Stimulated activated naive CD4-positive, alpha-beta T cell (primary cell): Measurements from ENCODE around the gene ZCCHC2.

Source experiments
- DNase-seq, 6 experiments: peaks; one replicate each; lab custom pipeline; 2025; lab: John Stamatoyannopoulos, UW

ZCCHC2 gene

DNA sequence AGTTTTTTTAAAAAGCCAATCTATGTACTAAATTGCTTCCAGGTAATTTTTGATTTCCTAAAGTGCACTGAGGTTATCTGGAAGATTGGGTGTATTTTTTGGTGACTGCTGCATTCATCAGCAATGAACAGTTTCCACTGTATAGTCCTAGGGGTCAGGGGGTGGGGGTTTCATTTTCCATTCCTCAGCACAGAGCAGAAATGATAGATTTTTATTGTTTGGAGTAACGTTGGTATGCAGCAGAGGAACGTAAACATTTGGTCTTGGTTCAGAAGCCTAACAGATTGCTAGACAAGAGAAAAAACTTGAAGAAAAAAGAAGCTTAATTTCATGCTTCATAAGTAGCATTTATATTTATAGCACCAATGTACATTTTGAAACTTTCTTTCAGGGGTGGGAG is 54.9 kb downstream of the ZCCHC2 start:
- DNase-seq: no peak

DNA sequence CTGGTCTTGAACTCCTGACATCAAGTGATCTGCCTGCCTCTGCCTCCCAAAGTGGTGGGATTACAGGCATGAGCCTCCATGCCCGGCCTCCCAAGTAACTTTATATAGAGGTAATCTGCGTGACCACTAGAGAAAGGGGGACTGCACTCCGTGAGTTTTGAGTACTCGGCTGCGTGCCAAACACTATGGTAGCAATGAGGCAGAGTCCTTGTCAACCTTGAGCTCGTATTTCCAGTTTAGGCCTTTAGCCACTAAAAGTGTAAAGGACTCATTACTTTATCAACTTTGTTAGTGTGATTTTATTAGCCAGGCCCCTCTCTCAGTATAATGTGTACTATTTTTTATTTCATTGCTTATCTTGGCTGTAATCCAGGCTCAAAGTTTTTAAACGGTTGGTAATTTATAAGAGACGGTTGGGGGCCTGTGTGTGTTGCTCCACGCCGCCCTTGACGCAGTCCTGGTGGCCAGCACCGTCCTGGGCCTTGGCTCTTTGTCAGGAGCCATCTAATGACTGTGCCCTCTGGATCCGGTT is 56.2 kb downstream of the ZCCHC2 start:
- no peak for DNase-seq

- no peak for DNase-seq
These were observed 60.6 kb downstream of the ZCCHC2 start for GRCh38 chr18:62583376-62583775.

DNA sequence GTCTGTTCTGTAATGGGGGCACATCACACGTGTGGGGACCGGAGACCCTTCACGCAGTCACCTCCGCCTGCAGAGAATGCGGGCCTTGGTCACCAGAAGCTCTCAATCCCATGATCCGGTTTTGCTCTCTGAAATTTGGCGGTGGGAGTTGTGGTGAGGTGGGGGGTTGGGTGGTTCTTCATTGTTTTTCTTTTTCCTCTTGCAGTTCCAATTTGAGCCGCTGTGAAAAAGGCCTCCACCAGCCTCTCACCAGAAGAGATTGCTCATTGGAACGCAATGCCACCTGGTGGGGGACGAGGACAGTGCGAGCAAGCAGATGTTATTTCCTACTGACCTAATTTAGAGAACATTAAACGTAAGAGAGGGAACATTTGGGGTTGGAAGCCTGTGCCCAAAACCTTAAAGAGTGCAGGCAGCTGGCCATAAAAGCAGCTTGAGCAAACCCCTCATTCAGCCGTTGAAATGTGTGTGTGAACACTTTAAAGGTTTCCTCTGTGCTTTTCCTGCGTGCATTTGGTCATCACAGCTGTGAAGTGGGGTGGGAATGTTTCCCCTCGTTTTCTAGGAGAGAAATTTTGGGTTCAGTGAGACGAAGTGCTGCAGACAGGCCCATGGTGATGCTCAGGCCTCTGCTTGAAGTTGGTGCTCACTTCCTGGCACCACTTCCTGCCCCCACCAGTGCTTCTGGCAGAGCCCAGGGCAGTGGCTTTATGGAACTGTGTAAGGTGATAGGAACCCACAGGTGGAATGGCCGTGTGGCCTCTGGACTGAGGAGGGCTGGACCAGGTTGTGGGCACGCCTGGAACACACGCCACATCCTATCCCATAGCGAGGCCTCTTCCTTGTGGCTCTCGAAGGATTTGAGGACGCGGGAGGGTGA is 61.7 kb downstream of the ZCCHC2 start:
- DNase-seq: peak; percentile 63 to 82 (median 75)

- no peak for DNase-seq
These were observed 62.7 kb downstream of the ZCCHC2 start for GRCh38 chr18:62585274-62586150.

GRCh38 chr18:62586151-62586774 is 63.4 kb downstream of the ZCCHC2 start:
- DNase-seq: peak in 4 of 6 experiments; percentile 6 to 25 (median 15)

DNA sequence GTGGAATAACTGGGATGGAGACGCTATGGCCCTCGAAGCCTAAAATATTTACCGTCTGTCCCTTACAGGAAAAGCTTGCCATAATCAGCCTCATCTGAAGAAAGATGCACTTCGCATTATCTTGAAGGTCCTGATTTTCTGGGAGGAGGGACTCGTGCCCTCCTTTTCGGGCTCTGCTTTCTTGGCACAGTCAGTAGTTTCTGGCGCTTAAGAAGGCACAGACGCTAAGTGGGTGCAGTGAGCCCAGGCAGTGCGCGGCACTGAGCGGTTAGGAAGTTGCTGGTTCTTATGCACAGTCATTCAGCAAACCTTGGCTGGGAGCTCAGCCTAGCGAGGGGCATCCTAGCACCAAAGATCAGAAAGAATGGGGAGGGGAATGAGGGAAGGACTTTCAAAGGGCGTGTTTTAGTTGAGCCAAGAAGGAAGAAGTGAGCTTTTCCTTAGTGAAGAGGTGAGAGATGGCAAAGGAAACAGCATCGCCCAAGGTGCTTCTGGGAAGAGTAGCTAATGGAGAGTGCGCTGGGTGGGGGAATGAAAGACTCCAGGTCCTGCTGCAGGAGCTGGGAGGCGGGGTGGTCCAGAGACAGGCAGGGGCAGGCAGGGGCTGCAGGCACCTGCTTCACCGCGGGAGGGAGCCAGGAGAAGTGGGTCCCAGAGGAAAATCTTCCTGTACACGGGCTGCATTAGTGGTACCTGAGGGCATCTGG is 64.1 kb downstream of the ZCCHC2 start:
- no peak for DNase-seq

GRCh38 chr18:62587689-62588088 is 64.9 kb downstream of the ZCCHC2 start:
- DNase-seq: no peak

- DNase-seq: no peak
These were observed 65.4 kb downstream of the ZCCHC2 start for GRCh38 chr18:62588217-62588616.

- no peak for DNase-seq
These were observed 68.2 kb downstream of the ZCCHC2 start for GRCh38 chr18:62590799-62591590.

DNA sequence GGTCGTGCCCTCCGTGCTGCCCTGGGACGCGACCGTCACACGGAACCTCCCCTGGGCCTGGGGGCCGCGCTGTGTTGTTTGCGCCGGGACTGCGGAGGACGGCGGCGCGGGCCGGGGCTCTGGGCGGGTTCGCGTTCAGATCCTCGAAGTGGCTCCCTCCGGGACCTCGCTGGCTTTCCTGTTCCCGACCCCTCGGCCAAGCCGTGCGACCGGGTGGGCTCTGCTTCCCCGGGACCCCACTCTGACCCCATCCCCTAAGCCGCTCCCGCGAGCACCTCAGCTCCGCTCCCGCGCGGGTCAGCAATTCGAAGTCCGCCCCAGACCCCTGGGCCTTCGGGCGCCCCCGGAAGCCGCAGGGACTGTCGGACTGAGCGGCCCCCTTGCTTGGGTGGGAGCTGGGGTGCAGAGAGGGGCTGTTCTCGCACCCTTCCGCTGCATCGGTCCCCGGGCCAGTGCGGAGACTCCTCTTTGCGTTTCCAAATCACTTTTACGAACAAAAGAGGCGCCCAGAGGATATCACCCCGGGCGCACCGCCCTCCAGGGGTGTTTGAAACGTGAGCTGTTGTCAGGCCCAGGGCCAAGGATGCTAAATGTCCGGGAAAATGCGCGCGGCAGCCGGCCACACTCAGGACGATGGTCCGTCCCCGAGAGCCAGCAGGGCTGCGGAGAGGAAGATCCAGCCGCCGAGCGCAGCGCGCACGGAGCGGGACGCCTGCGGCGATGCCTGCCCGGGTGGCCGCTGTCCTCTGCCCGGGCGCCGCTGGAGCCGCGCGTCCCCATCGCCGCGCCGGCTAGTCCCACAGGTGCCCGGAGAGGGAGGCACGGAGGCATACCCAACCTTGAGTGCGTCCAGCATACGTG is 73.5 kb downstream of the ZCCHC2 start:
- DNase-seq: no peak

DNA sequence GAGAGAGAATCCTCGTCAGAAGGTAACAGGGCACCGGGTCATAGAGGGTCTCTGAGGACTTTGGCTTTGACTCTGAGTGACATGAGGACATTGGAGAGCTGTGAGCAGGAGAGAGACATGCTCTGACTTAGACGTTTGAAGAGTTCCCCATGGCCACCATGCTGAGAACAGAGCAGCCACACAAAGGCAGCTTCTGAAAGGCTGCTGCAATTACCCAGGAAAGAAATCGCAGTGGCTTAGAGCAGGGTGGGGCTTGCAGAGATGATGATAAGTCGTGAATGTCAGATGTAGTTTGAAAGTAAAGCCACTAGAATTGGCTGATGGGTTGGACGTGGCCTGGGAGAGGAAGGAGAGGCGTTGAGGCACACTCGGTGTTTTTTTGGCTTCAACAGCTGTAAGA is 79.0 kb downstream of the ZCCHC2 start:
- DNase-seq: no peak

DNA sequence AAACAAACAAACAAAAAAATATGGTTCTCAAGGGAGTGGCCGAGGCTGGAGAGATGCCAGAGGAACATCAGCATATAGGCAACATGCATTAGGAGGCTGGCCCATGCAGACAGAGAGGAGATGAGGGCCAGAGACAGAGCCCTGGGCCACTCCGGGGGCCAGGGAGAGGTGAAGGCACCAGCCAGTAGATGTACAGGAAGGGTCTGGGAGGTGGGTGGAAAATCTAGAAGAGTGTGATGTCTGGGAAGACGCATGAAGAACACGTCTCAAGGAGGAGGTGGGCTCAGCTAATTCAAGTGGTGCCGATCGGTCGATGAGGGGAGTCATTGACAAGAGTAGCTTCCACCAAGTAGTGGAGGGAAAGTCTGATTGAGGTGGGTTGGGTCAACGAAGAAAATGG is 79.9 kb downstream of the ZCCHC2 start:
- no peak for DNase-seq

- DNase-seq: no peak
These were observed 80.4 kb downstream of the ZCCHC2 start for GRCh38 chr18:62603211-62603610.

DNA sequence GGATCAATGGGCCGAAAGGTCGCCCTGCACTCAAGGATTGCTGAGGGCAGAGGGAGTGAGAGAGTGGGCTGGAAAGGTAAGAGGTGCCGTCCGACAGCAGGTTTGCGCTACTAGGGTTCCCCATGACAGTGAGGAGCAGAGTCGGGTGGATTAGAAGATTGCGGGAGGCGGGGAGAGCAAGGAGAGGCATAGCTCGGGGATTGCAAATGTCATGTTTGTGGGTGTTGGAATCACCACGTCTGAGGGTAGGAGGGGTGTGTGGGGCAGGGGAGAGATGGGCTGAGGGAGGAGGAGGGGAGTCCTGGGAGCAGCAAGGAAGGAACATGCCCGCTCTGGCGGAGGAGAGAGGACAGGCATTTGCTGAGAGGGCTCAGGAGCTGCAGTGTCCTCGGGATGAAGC is 81.2 kb downstream of the ZCCHC2 start:
- no peak for DNase-seq

- no peak for DNase-seq
These were observed 82.9 kb downstream of the ZCCHC2 start for GRCh38 chr18:62605685-62606084.

DNA sequence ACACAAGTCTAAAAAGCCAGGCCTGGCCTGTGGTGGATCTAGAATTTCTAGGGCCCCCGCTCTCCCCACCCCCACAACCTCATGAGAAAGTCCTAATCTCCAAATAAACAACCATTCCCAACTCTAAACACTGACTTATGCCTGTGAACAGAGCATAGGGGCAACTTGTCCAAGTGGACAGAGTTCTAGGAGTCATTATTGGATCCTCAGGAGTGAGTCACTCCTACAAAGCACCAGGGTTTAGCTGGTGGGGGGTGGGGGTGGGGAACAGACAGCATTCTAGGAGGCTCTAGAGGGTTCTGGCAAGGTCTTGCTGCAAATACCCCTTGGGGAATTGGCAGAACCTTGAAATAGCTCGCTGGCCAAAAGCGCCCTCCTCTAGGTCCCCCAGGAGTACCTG is 83.3 kb downstream of the ZCCHC2 start:
- no peak for DNase-seq

- DNase-seq: no peak
These were observed 84.5 kb downstream of the ZCCHC2 start for GRCh38 chr18:62607302-62607701.

- DNase-seq: no peak
These were observed 85.0 kb downstream of the ZCCHC2 start for GRCh38 chr18:62607708-62608428.
